Measurements from ENCODE around the gene S100B. TPM values are rescaled to one million over a fixed set of nuclear protein-coding genes. Genes with fewer than 3 reads are reported as not detected.

The S100B gene
- total and polyA plus RNA-seq, 9 of the 15 experiments (the other 6 are each of a cell fraction or from before 2014, with no cell fraction given), result not detected

GRCh38 chr21:46639489-46640386 lies 34.9 kb upstream of the S100B start:
- ChIA-PET CTCF (ENCODE audit: low intra/inter-chr PET ratio) (no interaction called here), POLR2A (interaction anchor here (1.1 kb wide), 1 partner anchor 181 kb away, joined by 3 read pairs; the partner anchor contains the start of gene DIP2A)
- Histone ChIP-seq H3K4me3 (no peak overlapping the region), H3K4me1 (replicated peaks in 1 of 2; ENCODE audit: control insufficient read depth in 2 of 2, insufficient read depth in 2 of 2, low read length in 2 of 2) (peaks cover 14 to 19% of the 10 kb centered on the region in 2 experiments; a peak in 4 of 5 replicates), H3K27me3 (ENCODE audit: control insufficient read depth in 2 of 2, insufficient read depth in 2 of 2, low read length in 2 of 2) (no peaks in the 10 kb centered on the region), H3K27ac (ENCODE audit: extremely low read depth, low read depth, low read length) (no peak overlapping the region), H2AFZ (ENCODE audit: low read depth, low read length) (no peak overlapping the region), H3K9me3 (replicated peaks; ENCODE audit: control insufficient read depth, insufficient read depth, low read depth, low read length) (no peaks in the 10 kb centered on the region), H4K20me1 (replicated peaks; ENCODE audit: control insufficient read depth, insufficient read depth, low read length) (no peaks in the 10 kb centered on the region), H3K79me2 (ENCODE audit: control insufficient read depth, insufficient read depth, low read length) (peaks cover 45% of the 10 kb centered on the region), H3K4me2 (ENCODE audit: insufficient read depth, low read length) (no peak overlapping the region), H3K9ac (ENCODE audit: insufficient read depth in 1 of 2, low read depth in 2 of 2, low read length in 2 of 2) (no peak overlapping the region), H3K9me1 (ENCODE audit: control insufficient read depth, insufficient read depth, low read length) (no peaks in the 10 kb centered on the region), H3K36me3 (ENCODE audit: control insufficient read depth, insufficient read depth, low read length) (peaks cover 51% of the 10 kb centered on the region)
- 86% methylated on average over 8 of the region's 8 CpGs for WGBS (ENCODE audit: insufficient coverage, low coverage, missing lambda C conversion rate)
- FAIRE-seq, result no peak
- intact Hi-C loops (cut with micrococcal nuclease) (no loop called here), in situ Hi-C loops (cut with MboI) (no loop called here)
- no TSS peak for BruUV-seq (replicated peaks)
- ATAC-seq, result no peak
- DNase-seq (ENCODE audit: extremely low read depth in 1 of 4, low spot score in 3 of 4), result no peak
- TF ChIP-seq CCAR2 (IDR thresholded peaks at IDR 0.05; ENCODE audit: low read depth, low read length) (no peak), RBM34 (IDR thresholded peaks at IDR 0.05; ENCODE audit: borderline replicate concordance, insufficient read depth, low read length) (no peak), MTA2 (IDR thresholded peaks at IDR 0.05; ENCODE audit: low read depth) (0 out of 2 replicates have a peak, but pooled peaks have one; percentile 8), LARP7 (IDR thresholded peaks at IDR 0.05) (peak; percentile 78; the same call in 1 of the 2 replicates), TFAP4 (CRISPR knock-in tag; IDR thresholded peaks at IDR 0.05; ENCODE audit: borderline replicate concordance) (no peak), ZNF384 (IDR thresholded peaks at IDR 0.05; ENCODE audit: low read depth, low read length) (no peak), RFX7 (CRISPR knock-in tag; IDR thresholded peaks at IDR 0.05) (no peak), MECOM (CRISPR knock-in tag; IDR thresholded peaks at IDR 0.05) (no peak), BRD9 (IDR thresholded peaks at IDR 0.05; ENCODE audit: low read depth, partially characterized antibody) (no peak), PYGO2 (tag; IDR thresholded peaks at IDR 0.05) (no peak), WHSC1 (IDR thresholded peaks at IDR 0.05; ENCODE audit: low read length) (no peak), NBN (IDR thresholded peaks at IDR 0.05; ENCODE audit: low read depth) (0 out of 2 replicates have a peak, but pooled peaks have one; percentile 13), BRF1 (IDR thresholded peaks at IDR 0.05; ENCODE audit: borderline replicate concordance, extremely low read depth, insufficient read length) (no peak)
- TF ChIP-seq, protein P1, sequence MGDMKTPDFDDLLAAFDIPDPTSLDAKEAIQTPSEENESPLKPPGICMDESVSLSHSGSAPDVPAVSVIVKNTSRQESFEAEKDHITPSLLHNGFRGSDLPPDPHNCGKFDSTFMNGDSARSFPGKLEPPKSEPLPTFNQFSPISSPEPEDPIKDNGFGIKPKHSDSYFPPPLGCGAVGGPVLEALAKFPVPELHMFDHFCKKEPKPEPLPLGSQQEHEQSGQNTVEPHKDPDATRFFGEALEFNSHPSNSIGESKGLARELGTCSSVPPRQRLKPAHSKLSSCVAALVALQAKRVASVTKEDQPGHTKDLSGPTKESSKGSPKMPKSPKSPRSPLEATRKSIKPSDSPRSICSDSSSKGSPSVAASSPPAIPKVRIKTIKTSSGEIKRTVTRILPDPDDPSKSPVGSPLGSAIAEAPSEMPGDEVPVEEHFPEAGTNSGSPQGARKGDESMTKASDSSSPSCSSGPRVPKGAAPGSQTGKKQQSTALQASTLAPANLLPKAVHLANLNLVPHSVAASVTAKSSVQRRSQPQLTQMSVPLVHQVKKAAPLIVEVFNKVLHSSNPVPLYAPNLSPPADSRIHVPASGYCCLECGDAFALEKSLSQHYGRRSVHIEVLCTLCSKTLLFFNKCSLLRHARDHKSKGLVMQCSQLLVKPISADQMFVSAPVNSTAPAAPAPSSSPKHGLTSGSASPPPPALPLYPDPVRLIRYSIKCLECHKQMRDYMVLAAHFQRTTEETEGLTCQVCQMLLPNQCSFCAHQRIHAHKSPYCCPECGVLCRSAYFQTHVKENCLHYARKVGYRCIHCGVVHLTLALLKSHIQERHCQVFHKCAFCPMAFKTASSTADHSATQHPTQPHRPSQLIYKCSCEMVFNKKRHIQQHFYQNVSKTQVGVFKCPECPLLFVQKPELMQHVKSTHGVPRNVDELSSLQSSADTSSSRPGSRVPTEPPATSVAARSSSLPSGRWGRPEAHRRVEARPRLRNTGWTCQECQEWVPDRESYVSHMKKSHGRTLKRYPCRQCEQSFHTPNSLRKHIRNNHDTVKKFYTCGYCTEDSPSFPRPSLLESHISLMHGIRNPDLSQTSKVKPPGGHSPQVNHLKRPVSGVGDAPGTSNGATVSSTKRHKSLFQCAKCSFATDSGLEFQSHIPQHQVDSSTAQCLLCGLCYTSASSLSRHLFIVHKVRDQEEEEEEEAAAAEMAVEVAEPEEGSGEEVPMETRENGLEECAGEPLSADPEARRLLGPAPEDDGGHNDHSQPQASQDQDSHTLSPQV (IDR thresholded peaks at IDR 0.05), result peak; percentile 18; the same call in 1 of the 2 replicates
- TF ChIP-seq, protein P2, sequence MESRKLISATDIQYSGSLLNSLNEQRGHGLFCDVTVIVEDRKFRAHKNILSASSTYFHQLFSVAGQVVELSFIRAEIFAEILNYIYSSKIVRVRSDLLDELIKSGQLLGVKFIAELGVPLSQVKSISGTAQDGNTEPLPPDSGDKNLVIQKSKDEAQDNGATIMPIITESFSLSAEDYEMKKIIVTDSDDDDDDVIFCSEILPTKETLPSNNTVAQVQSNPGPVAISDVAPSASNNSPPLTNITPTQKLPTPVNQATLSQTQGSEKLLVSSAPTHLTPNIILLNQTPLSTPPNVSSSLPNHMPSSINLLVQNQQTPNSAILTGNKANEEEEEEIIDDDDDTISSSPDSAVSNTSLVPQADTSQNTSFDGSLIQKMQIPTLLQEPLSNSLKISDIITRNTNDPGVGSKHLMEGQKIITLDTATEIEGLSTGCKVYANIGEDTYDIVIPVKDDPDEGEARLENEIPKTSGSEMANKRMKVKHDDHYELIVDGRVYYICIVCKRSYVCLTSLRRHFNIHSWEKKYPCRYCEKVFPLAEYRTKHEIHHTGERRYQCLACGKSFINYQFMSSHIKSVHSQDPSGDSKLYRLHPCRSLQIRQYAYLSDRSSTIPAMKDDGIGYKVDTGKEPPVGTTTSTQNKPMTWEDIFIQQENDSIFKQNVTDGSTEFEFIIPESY (CRISPR knock-in tag; IDR thresholded peaks at IDR 0.05), result 0 out of 2 replicates have a peak, but pooled peaks have one; percentile 17

All from K562 (cell line).